Measurements from ENCODE around the gene SCARB1. TPM values are rescaled to one million over a fixed set of nuclear protein-coding genes. Genes with fewer than 3 reads are reported as not detected.

Gene SCARB1
- total and polyA plus RNA-seq, 2 of the 13 experiments (the other 11 are each of a cell fraction or from before 2014, with no cell fraction given) = 63.4 to 160 TPM

DNA sequence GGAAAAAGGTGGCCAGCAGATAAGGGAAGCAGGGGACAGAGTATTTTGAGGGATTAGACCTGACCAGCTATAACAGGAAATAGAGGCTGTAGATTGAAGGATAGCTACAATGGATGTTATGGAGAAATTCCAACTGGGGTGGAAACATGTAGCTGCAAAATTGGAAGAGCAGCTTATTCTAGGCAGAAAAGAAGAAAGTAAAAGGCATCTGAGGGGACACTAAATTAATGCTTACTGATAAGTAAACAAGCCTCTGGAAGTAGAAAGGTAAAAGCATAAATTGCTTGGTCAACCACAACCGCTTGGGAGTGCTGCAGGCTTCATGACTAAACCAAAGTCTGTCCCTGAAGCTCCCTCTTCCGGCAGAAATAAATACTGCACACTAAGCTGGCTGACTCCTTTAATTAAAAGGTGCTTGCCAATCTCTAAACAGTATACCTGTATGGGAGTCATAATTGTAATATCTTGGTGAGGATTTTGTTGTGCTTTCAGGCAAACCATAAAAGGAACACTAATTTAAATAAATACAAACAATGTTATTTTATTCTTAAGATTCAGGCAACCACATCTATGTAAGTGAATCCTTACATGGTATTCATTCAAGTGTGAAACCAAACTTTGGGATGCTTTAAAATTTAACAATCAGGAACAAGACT is 43.1 kb upstream of the SCARB1 start (continued):
- TF ChIP-seq, protein P1, sequence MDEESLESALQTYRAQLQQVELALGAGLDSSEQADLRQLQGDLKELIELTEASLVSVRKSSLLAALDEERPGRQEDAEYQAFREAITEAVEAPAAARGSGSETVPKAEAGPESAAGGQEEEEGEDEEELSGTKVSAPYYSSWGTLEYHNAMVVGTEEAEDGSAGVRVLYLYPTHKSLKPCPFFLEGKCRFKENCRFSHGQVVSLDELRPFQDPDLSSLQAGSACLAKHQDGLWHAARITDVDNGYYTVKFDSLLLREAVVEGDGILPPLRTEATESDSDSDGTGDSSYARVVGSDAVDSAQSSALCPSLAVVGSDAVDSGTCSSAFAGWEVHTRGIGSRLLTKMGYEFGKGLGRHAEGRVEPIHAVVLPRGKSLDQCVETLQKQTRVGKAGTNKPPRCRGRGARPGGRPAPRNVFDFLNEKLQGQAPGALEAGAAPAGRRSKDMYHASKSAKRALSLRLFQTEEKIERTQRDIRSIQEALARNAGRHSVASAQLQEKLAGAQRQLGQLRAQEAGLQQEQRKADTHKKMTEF (CRISPR knock-in tag; IDR thresholded peaks at IDR 0.05) = peak; percentile 51; the same call in 1 of the 2 replicates
- TF ChIP-seq, protein P2, sequence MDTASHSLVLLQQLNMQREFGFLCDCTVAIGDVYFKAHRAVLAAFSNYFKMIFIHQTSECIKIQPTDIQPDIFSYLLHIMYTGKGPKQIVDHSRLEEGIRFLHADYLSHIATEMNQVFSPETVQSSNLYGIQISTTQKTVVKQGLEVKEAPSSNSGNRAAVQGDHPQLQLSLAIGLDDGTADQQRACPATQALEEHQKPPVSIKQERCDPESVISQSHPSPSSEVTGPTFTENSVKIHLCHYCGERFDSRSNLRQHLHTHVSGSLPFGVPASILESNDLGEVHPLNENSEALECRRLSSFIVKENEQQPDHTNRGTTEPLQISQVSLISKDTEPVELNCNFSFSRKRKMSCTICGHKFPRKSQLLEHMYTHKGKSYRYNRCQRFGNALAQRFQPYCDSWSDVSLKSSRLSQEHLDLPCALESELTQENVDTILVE (CRISPR knock-in tag; IDR thresholded peaks at IDR 0.05) = peak; percentile 60; the same call in 1 of the 2 replicates
- TF ChIP-seq FOXJ3 (CRISPR knock-in tag; IDR thresholded peaks at IDR 0.05; ENCODE audit: borderline replicate concordance) (peak; percentile 56; the same call in 1 of the 2 replicates), ETV6 (CRISPR knock-in tag; conservative IDR thresholded peaks at IDR 0.05) (no peak), CBFB (CRISPR knock-in tag; IDR thresholded peaks at IDR 0.05) (peak; percentile 73; the same call in 1 of the 2 replicates), KAT7 (CRISPR knock-in tag; IDR thresholded peaks at IDR 0.05; ENCODE audit: borderline replicate concordance) (no peak), ZNF441 (CRISPR knock-in tag; IDR thresholded peaks at IDR 0.05; ENCODE audit: borderline replicate concordance) (no peak), ZNF768 (CRISPR knock-in tag; IDR thresholded peaks at IDR 0.05) (no peak), SOX6 (IDR thresholded peaks at IDR 0.05) (no peak), SOX6 (CRISPR knock-in tag; IDR thresholded peaks at IDR 0.05) (peak; percentile 20; the same call in 1 of the 2 replicates), ZNF34 (CRISPR knock-in tag; IDR thresholded peaks at IDR 0.05; ENCODE audit: borderline replicate concordance) (no peak), ZNF263 (CRISPR knock-in tag; IDR thresholded peaks at IDR 0.05) (no peak), XRCC5 (optimal IDR thresholded peaks at IDR 0.05; ENCODE audit: low read length) (peak; percentile 38), ZNF329 (CRISPR knock-in tag; IDR thresholded peaks at IDR 0.05; ENCODE audit: low read depth) (no peak), MAFF (IDR thresholded peaks at IDR 0.05; ENCODE audit: low read depth, low read length) (peak; percentile 70)
- TF ChIP-seq, protein P3, sequence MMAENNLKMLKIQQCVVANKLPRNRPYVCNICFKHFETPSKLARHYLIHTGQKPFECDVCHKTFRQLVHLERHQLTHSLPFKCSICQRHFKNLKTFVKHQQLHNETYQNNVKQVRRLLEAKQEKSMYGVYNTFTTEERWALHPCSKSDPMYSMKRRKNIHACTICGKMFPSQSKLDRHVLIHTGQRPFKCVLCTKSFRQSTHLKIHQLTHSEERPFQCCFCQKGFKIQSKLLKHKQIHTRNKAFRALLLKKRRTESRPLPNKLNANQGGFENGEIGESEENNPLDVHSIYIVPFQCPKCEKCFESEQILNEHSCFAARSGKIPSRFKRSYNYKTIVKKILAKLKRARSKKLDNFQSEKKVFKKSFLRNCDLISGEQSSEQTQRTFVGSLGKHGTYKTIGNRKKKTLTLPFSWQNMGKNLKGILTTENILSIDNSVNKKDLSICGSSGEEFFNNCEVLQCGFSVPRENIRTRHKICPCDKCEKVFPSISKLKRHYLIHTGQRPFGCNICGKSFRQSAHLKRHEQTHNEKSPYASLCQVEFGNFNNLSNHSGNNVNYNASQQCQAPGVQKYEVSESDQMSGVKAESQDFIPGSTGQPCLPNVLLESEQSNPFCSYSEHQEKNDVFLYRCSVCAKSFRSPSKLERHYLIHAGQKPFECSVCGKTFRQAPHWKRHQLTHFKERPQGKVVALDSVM (CRISPR knock-in tag; IDR thresholded peaks at IDR 0.05) = 0 out of 2 replicates have a peak, but pooled peaks have one; percentile 25
- TF ChIP-seq, protein P4, sequence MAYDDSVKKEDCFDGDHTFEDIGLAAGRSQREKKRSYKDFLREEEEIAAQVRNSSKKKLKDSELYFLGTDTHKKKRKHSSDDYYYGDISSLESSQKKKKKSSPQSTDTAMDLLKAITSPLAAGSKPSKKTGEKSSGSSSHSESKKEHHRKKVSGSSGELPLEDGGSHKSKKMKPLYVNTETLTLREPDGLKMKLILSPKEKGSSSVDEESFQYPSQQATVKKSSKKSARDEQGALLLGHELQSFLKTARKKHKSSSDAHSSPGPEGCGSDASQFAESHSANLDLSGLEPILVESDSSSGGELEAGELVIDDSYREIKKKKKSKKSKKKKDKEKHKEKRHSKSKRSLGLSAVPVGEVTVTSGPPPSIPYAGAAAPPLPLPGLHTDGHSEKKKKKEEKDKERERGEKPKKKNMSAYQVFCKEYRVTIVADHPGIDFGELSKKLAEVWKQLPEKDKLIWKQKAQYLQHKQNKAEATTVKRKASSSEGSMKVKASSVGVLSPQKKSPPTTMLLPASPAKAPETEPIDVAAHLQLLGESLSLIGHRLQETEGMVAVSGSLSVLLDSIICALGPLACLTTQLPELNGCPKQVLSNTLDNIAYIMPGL (CRISPR knock-in tag; IDR thresholded peaks at IDR 0.05; ENCODE audit: borderline replicate concordance in 1 of 2, low read depth in 1 of 2) = peak; percentile 65 to 89; a peak in 3 of 4 replicates
- TF ChIP-seq, protein P5, sequence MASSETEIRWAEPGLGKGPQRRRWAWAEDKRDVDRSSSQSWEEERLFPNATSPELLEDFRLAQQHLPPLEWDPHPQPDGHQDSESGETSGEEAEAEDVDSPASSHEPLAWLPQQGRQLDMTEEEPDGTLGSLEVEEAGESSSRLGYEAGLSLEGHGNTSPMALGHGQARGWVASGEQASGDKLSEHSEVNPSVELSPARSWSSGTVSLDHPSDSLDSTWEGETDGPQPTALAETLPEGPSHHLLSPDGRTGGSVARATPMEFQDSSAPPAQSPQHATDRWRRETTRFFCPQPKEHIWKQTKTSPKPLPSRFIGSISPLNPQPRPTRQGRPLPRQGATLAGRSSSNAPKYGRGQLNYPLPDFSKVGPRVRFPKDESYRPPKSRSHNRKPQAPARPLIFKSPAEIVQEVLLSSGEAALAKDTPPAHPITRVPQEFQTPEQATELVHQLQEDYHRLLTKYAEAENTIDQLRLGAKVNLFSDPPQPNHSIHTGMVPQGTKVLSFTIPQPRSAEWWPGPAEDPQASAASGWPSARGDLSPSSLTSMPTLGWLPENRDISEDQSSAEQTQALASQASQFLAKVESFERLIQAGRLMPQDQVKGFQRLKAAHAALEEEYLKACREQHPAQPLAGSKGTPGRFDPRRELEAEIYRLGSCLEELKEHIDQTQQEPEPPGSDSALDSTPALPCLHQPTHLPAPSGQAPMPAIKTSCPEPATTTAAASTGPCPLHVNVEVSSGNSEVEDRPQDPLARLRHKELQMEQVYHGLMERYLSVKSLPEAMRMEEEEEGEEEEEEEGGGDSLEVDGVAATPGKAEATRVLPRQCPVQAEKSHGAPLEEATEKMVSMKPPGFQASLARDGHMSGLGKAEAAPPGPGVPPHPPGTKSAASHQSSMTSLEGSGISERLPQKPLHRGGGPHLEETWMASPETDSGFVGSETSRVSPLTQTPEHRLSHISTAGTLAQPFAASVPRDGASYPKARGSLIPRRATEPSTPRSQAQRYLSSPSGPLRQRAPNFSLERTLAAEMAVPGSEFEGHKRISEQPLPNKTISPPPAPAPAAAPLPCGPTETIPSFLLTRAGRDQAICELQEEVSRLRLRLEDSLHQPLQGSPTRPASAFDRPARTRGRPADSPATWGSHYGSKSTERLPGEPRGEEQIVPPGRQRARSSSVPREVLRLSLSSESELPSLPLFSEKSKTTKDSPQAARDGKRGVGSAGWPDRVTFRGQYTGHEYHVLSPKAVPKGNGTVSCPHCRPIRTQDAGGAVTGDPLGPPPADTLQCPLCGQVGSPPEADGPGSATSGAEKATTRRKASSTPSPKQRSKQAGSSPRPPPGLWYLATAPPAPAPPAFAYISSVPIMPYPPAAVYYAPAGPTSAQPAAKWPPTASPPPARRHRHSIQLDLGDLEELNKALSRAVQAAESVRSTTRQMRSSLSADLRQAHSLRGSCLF (CRISPR knock-in tag; IDR thresholded peaks at IDR 0.05; ENCODE audit: borderline replicate concordance) = no peak
